ENCODE data around the gene XPR1.

Gene XPR1

GRCh38 chr1:180631766-180632325 lies at the start of gene XPR1:
XPR1 (plus strand) TSS chr1:180632022; CDS start chr1:180632202, 180 bp downstream.
- intact Hi-C loops (cut with DNase I; ENCODE audit: low total_unique reads), result no loop called here
- Histone ChIP-seq H3K4me3 (peak within 1 kb of the TSS; percentile 73 to 74), H3K9me3 (no peaks in the 10 kb centered on the region), H3K4me1 (peaks cover 0 to 36% (median 15%) of the 10 kb centered on the region in 4 donors), H3K27me3 (no peaks in the 10 kb centered on the region), H3K27ac (peak within 1 kb of the TSS; percentile 83 to 86), H3K36me3 (no peaks in the 10 kb centered on the region)
- DNase-seq, result peak; percentile 97 to 99
- peak; percentile 33 to 41 for TF ChIP-seq CTCF (IDR thresholded peaks at IDR 0.05)

GRCh38 chr1:180584869-180585268 lies 47.0 kb upstream of the XPR1 start:
- no peak for DNase-seq
- no peak for TF ChIP-seq CTCF (IDR thresholded peaks at IDR 0.05)
- H3K4me1 ChIP-seq, result peaks cover 0 to 10% (median 1%) of the 10 kb centered on the region in 4 donors
- peaks cover 0 to 5% (median 0%) of the 10 kb centered on the region in 3 donors for H3K9me3 ChIP-seq
- H3K27ac ChIP-seq, result no peak overlapping the region
- no peak overlapping the region for H3K4me3 ChIP-seq
- intact Hi-C loops (cut with DNase I; ENCODE audit: low total_unique reads), result no loop called here
- no peaks in the 10 kb centered on the region for H3K36me3 ChIP-seq
- H3K27me3 ChIP-seq, result no peaks in the 10 kb centered on the region

DNA sequence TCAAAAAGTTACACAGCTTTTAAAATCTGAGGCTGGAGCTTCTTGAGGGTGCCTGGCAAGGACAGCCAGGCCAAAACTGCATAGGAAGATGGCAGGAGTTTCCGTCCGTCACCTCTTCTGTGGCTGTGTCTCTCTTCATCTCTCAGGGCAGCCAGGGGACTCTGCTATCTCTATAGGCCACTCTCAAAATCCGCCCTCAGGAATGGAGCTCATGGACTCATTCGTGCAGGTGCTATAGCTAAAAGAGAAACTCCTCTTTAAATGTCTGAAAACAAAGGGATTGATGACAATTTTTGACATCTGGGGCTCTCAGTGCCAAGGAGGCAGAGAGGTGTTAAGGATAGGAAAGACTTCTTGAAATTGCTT lies 45.8 kb upstream of the XPR1 start:
- intact Hi-C loops (cut with DNase I; ENCODE audit: low total_unique reads), result no loop called here
- Histone ChIP-seq H3K9me3 (peaks cover 0 to 5% (median 0%) of the 10 kb centered on the region in 3 donors), H3K4me3 (no peak overlapping the region), H3K4me1 (peaks cover 0 to 10% (median 1%) of the 10 kb centered on the region in 4 donors), H3K27ac (no peak overlapping the region), H3K36me3 (no peaks in the 10 kb centered on the region), H3K27me3 (no peaks in the 10 kb centered on the region)
- TF ChIP-seq CTCF (IDR thresholded peaks at IDR 0.05), result no peak
- no peak for DNase-seq

DNA sequence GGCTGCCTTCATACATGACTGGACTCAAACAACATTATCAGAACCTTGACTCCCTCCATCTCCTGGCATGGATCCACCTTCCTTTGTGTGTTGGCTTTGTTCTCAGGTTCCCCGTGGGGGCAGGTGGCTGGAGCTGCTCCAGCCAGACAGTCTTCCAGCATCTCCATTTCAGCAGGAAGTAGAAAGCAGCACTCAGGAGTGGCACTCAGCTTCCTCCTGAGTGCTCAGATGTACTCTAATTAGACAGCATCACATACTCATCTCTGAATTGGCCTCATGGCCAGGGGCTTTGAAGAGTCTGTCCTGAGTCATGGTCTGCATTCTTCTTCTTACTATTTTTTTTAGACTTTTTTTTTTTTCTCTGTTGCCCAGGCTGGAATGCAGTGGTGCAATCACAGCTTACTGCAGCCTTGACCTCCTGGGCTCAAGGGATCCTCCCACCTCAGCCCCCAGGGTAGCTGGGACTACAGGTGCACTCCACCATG lies 45.1 kb upstream of the XPR1 start:
- no peaks in the 10 kb centered on the region for H3K36me3 ChIP-seq
- DNase-seq, result no peak
- no peak overlapping the region for H3K27ac ChIP-seq
- intact Hi-C loops (cut with DNase I; ENCODE audit: low total_unique reads), result no loop called here
- no peak overlapping the region for H3K4me3 ChIP-seq
- H3K9me3 ChIP-seq, result peaks cover 0 to 5% (median 0%) of the 10 kb centered on the region in 3 donors
- no peaks in the 10 kb centered on the region for H3K27me3 ChIP-seq
- peaks cover 0 to 10% (median 1%) of the 10 kb centered on the region in 4 donors for H3K4me1 ChIP-seq
- TF ChIP-seq CTCF (IDR thresholded peaks at IDR 0.05), result no peak

DNA sequence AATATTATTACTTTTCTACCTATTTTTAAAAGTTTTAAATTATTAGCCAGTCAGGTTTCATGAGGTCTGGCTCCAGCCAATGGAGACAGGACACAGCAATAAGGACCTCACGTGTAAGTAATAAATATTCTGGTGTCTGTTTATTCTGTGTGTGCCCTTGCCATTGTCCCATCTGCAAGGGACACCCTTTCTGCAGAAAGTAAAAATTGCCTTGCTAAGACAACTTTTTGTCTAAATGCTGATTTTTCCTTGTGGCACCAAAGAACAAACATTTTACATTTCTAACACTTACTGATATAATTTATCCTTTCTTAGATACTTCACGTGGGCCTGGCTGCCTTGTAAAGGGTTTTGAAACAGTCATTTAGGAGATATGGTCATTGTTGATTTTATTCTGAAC lies 43.7 kb upstream of the XPR1 start:
- intact Hi-C loops (cut with DNase I; ENCODE audit: low total_unique reads), result no loop called here
- no peaks in the 10 kb centered on the region for H3K27me3 ChIP-seq
- H3K27ac ChIP-seq, result no peak overlapping the region
- no peak for TF ChIP-seq CTCF (IDR thresholded peaks at IDR 0.05)
- no peak overlapping the region for H3K4me3 ChIP-seq
- H3K9me3 ChIP-seq, result peaks cover 0 to 5% (median 0%) of the 10 kb centered on the region in 3 donors
- H3K4me1 ChIP-seq, result peaks cover 0 to 10% (median 1%) of the 10 kb centered on the region in 4 donors
- no peaks in the 10 kb centered on the region for H3K36me3 ChIP-seq
- no peak for DNase-seq
